Globus pallidus (tissue), 1 donor: ENCODE measurements around the gene GALE.
"Not testable (repeated sequence)": the region's sequence is repeated elsewhere in the genome, so short reads cannot be mapped to it uniquely, and the experiment has no call there.

Experiments used
- DNase-seq: peaks from one replicate; pipeline ENCODE4 v3.0.0-alpha.2; 2015; ENCODE audit warnings: low spot score

GALE gene

GRCh38 chr1:23792151-23792945, 8.2 kb downstream of the GALE start:
- no peak for DNase-seq

GRCh38 chr1:23791516-23792047, 9.0 kb downstream of the GALE start:
- DNase-seq: no peak

GRCh38 chr1:23790696-23791515, 9.6 kb downstream of the GALE start, which contains the start of gene LYPLA2:
Gene LYPLA2, plus strand, starts transcription at chr1:23791145. Its CDS starts 1,538 bp downstream, at chr1:23792683.
- peak; percentile 93 for DNase-seq

GRCh38 chr1:23788695-23789094, 11.9 kb downstream of the GALE start:
- DNase-seq: no peak

- no peak for DNase-seq
Measured at GRCh38 chr1:23787701-23788100, 12.9 kb downstream of the GALE start.

- no peak for DNase-seq
Measured at GRCh38 chr1:23784846-23785245, 15.7 kb downstream of the GALE start.

- not testable (repeated sequence) for DNase-seq
Measured at GRCh38 chr1:23783141-23783540, 17.4 kb downstream of the GALE start.

- DNase-seq: no peak
Measured at GRCh38 chr1:23779826-23780371, 20.7 kb downstream of the GALE start.

- peak; percentile 78 for DNase-seq
Measured at GRCh38 chr1:23777979-23778814, 22.4 kb downstream of the GALE start, which contains the start of gene PITHD1. Gene PITHD1, plus strand, starts transcription at chr1:23778418. Its CDS starts 98 bp downstream, at chr1:23778516.

GRCh38 chr1:23776217-23776616, 24.3 kb downstream of the GALE start:
- DNase-seq: no peak

GRCh38 chr1:23774174-23774880, 26.2 kb downstream of the GALE start:
- no peak for DNase-seq

- DNase-seq: no peak
Measured at GRCh38 chr1:23772854-23773242, 27.7 kb downstream of the GALE start.

- DNase-seq: peak; percentile 65
Measured at GRCh38 chr1:23772049-23772853, 28.3 kb downstream of the GALE start.

GRCh38 chr1:23768733-23769132, 31.8 kb downstream of the GALE start:
- DNase-seq: no peak

- no peak for DNase-seq
Measured at GRCh38 chr1:23763041-23763577, 37.4 kb downstream of the GALE start.

- DNase-seq: peak; percentile 85
Measured at GRCh38 chr1:23759277-23759676, 41.3 kb downstream of the GALE start.

GRCh38 chr1:23757812-23758211, 42.7 kb downstream of the GALE start:
- DNase-seq: no peak

GRCh38 chr1:23756676-23757075, 43.9 kb downstream of the GALE start:
- DNase-seq: no peak

GRCh38 chr1:23752909-23753308, 47.6 kb downstream of the GALE start:
- no peak for DNase-seq

- DNase-seq: no peak
Measured at GRCh38 chr1:23751815-23752200, 48.7 kb downstream of the GALE start.
